Neural crest cell (in vitro differentiated cells): ENCODE measurements around the gene DBH. TPM values are rescaled to one million over a fixed set of nuclear protein-coding genes. Genes with fewer than 3 reads are reported as not detected.

Source experiments
- DNase-seq: peaks from one replicate; pipeline ENCODE4 v3.0.0; 2021; ENCODE audit warnings: low read depth, mixed read lengths, low spot score
- H3K27ac Mint-ChIP-seq: one replicate; pipeline ENCODE4 v1.8.0; 2021; ENCODE audit warnings: mild to moderate bottlenecking, mixed read lengths; ENCODE audit not compliant: unreplicated experiment
- H3K27me3 Mint-ChIP-seq: 2 replicates; pipeline ENCODE4 v1.8.0; 2021; ENCODE audit warnings: low read depth, mild to moderate bottlenecking, mixed read lengths
- H3K36me3 Mint-ChIP-seq: 2 replicates; pipeline ENCODE4 v1.8.0; 2021; ENCODE audit warnings: low read depth, mild to moderate bottlenecking, mixed read lengths
- H3K4me1 Mint-ChIP-seq: 2 replicates; pipeline ENCODE4 v1.8.0; 2021; ENCODE audit warnings: mixed read lengths
- H3K4me3 Mint-ChIP-seq: one replicate; pipeline ENCODE4 v1.8.0; 2021; ENCODE audit warnings: mild to moderate bottlenecking, mixed read lengths
- H3K9me3 Mint-ChIP-seq: 2 replicates; pipeline ENCODE4 v1.8.0; 2021; ENCODE audit warnings: mixed read lengths
- CTCF ChIP-seq: fragments of 200-600 bp; sonication (generic); conservative IDR thresholded peaks from 2 replicates; pipeline ENCODE4 v1.5.0; 2021; ENCODE audit warnings: antibody characterized with exemption, mild to moderate bottlenecking
- total RNA-seq: library from RNA; stranded (reverse); gene quantifications from 2 replicates; pipeline ENCODE4 v1.2.1, GENCODE V29; 2021

Gene DBH
- total RNA-seq, 1 donor from 2014 or later: 0.75 TPM

GRCh38 chr9:133615606-133616188, 20.5 kb upstream of the DBH start:
- DNase-seq: no peak
- peaks cover 81% of the 10 kb centered on the region for H3K27me3 Mint-ChIP-seq
- no peaks in the 10 kb centered on the region for H3K36me3 Mint-ChIP-seq
- no peaks in the 10 kb centered on the region for H3K9me3 Mint-ChIP-seq
- TF ChIP-seq CTCF: no peak
- no peak overlapping the region for H3K4me3 Mint-ChIP-seq
- no peak overlapping the region for H3K27ac Mint-ChIP-seq
- H3K4me1 Mint-ChIP-seq: no peaks in the 10 kb centered on the region

GRCh38 chr9:133616643-133617405, 19.3 kb upstream of the DBH start:
- no peak for DNase-seq
- no peak overlapping the region for H3K4me3 Mint-ChIP-seq
- H3K9me3 Mint-ChIP-seq: no peaks in the 10 kb centered on the region
- no peaks in the 10 kb centered on the region for H3K4me1 Mint-ChIP-seq
- H3K36me3 Mint-ChIP-seq: no peaks in the 10 kb centered on the region
- no peak overlapping the region for H3K27ac Mint-ChIP-seq
- no peak for TF ChIP-seq CTCF
- peaks cover 80% of the 10 kb centered on the region for H3K27me3 Mint-ChIP-seq

GRCh38 chr9:133618726-133619125, 17.4 kb upstream of the DBH start:
- DNase-seq: no peak
- Mint-ChIP-seq H3K9me3 (no peaks in the 10 kb centered on the region), H3K27ac (no peak overlapping the region), H3K36me3 (no peaks in the 10 kb centered on the region), H3K4me3 (no peak overlapping the region), H3K27me3 (peaks cover 80% of the 10 kb centered on the region), H3K4me1 (no peaks in the 10 kb centered on the region)
- TF ChIP-seq CTCF: no peak

- Mint-ChIP-seq H3K4me1 (no peaks in the 10 kb centered on the region), H3K27ac (no peak overlapping the region), H3K4me3 (no peak overlapping the region), H3K9me3 (peaks cover 2% of the 10 kb centered on the region), H3K27me3 (peaks cover 73% of the 10 kb centered on the region), H3K36me3 (no peaks in the 10 kb centered on the region)
- DNase-seq: no peak
- no peak for TF ChIP-seq CTCF
These were observed 16.4 kb upstream of the DBH start for GRCh38 chr9:133619791-133620190.

GRCh38 chr9:133621725-133622267, 14.4 kb upstream of the DBH start:
- H3K27ac Mint-ChIP-seq: no peak overlapping the region
- H3K36me3 Mint-ChIP-seq: peaks cover 3% of the 10 kb centered on the region
- DNase-seq: no peak
- peaks cover 72% of the 10 kb centered on the region for H3K27me3 Mint-ChIP-seq
- no peak overlapping the region for H3K4me3 Mint-ChIP-seq
- H3K4me1 Mint-ChIP-seq: no peaks in the 10 kb centered on the region
- peaks cover 11% of the 10 kb centered on the region for H3K9me3 Mint-ChIP-seq
- no peak for TF ChIP-seq CTCF
